CD4-positive, alpha-beta memory T cell (primary cell): ENCODE results near the gene ERICH4. TPM values are rescaled to one million over a fixed set of nuclear protein-coding genes. Genes with fewer than 3 reads are reported as not detected.
"Not testable (repeated sequence)": the region's sequence is repeated elsewhere in the genome, so short reads cannot be mapped to it uniquely, and the experiment has no call there.

ENCODE experiments used
- CTCF ChIA-PET: fragments of 350-600 bp; sonication (Branson Sonifier 250); formaldehyde crosslinking; loops from one replicate; lab custom pipeline; 2021; ENCODE audit warnings: inconsistent platforms; ENCODE audit not compliant: partially characterized antibody; lab: Charles Lee
- POLR2A ChIA-PET: fragments of 350-600 bp; sonication (Branson Sonifier 250); formaldehyde crosslinking; loops from one replicate; lab custom pipeline; 2021; ENCODE audit not compliant: partially characterized antibody; lab: Charles Lee
- DNase-seq, 5 donors: peaks; one replicate each; pipeline versions ENCODE4 v3.0.0 to v3.0.0-alpha.2; 2020 to 2022; ENCODE audit warnings: mixed read lengths in 1 of 5
- H3K27ac ChIP-seq: one replicate; pipeline ENCODE4 v1.7.0; 2013; ENCODE audit warnings: low read depth, low read length
- H3K27me3 ChIP-seq: 2 replicates; pipeline ENCODE4 v1.7.0; 2013; ENCODE audit warnings: mild to moderate bottlenecking, low read length, moderate library complexity; ENCODE audit not compliant: insufficient read depth
- H3K36me3 ChIP-seq: 2 replicates; pipeline ENCODE4 v1.7.0; 2013; ENCODE audit warnings: mild to moderate bottlenecking, low read length, moderate library complexity; ENCODE audit not compliant: insufficient read depth
- H3K4me1 ChIP-seq: 2 replicates; pipeline ENCODE4 v1.7.0; 2013; ENCODE audit warnings: mild to moderate bottlenecking, low read length, moderate library complexity; ENCODE audit not compliant: insufficient read depth
- H3K4me3 ChIP-seq, 2 donors: one replicate each; pipeline ENCODE4 v1.7.0; 2013; ENCODE audit warnings: low read length in 2 of 2, mild to moderate bottlenecking in 1 of 2
- H3K9me3 ChIP-seq, 2 donors: one replicate each; pipeline ENCODE4 v1.7.0; 2013; ENCODE audit warnings: low read length in 2 of 2, control low read depth in 1 of 2; ENCODE audit not compliant: control insufficient read depth in 1 of 2
- H3K27ac Mint-ChIP-seq, 7 donors: one replicate each; pipeline ENCODE4 v1.8.0; 2020 to 2021; ENCODE audit warnings: mixed read lengths in 7 of 7, mild to moderate bottlenecking in 6 of 7, inconsistent platforms in 3 of 7, moderate library complexity in 3 of 7
- H3K27me3 Mint-ChIP-seq, 2 donors: one replicate each; pipeline ENCODE4 v1.8.0; 2020 to 2021; ENCODE audit warnings: mixed read lengths in 2 of 2
- H3K36me3 Mint-ChIP-seq, 2 donors: one replicate each; pipeline ENCODE4 v1.8.0; 2020 to 2021; ENCODE audit warnings: mixed read lengths in 2 of 2, inconsistent platforms in 1 of 2, mild to moderate bottlenecking in 1 of 2
- H3K4me1 Mint-ChIP-seq, 4 donors: one replicate each; pipeline ENCODE4 v1.8.0; 2020 to 2021; ENCODE audit warnings: mixed read lengths in 4 of 4, mild to moderate bottlenecking in 1 of 4
- H3K4me3 Mint-ChIP-seq, 8 donors: one replicate each; pipeline ENCODE4 v1.8.0; 2020 to 2021; ENCODE audit warnings: mixed read lengths in 8 of 8, mild to moderate bottlenecking in 7 of 8, moderate library complexity in 6 of 8, inconsistent platforms in 3 of 8
- H3K9me3 Mint-ChIP-seq, 8 donors: one replicate each; pipeline ENCODE4 v1.8.0; 2020 to 2021; ENCODE audit warnings: mixed read lengths in 8 of 8, mild to moderate bottlenecking in 5 of 8, inconsistent platforms in 3 of 8, moderate library complexity in 1 of 8
- intact Hi-C: fragments of 100-400 bp; cut with micrococcal nuclease; formaldehyde crosslinking; loops from one replicate; pipeline ENCODE4 v1.15.1; 2023
- polyA plus RNA-seq, 2 donors: library from polyadenylated mRNA; unstranded; fragments of 300-500 nt; fragmentation: Illumina TruSeq; gene quantifications; one replicate each; pipeline ENCODE4 v1.2.3, GENCODE V29; 2021
- total RNA-seq, 2 experiments: library from RNA; stranded (reverse); gene quantifications; one replicate each; pipeline ENCODE4 v1.2.3, GENCODE V29; 2021

ERICH4 gene
- total and polyA plus RNA-seq, 4 experiments from 2014 or later: not detected

DNA sequence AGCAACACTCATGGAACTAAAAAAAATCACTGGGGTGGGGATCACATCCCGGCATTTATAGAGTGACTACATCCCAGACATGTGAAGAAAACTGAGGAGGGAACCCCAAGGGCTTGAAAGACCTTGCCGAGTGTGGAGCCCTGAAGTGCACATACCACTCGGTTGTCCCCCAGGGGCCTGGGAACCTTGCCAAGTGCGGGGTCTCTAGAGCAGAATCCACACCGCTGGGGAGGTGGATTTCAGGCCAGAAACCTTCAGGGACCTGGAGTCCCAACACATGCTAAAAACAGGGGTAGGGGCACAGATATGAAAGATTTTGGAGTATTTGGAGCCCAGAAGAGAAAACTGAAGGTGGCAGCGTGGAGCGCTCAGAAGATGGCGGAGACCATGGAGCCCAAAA, 35.2 kb downstream of the ERICH4 start:
- Histone ChIP-seq H3K9me3 (no peaks in the 10 kb centered on the region), H3K27me3 (peaks cover 4% of the 10 kb centered on the region), H3K4me1 (no peaks in the 10 kb centered on the region), H3K36me3 (no peaks in the 10 kb centered on the region), H3K27ac (no peak overlapping the region), H3K4me3 (no peak overlapping the region)
- Mint-ChIP-seq H3K4me3 (no peak overlapping the region), H3K36me3 (no peaks in the 10 kb centered on the region), H3K27ac (no peak overlapping the region), H3K4me1 (no peaks in the 10 kb centered on the region), H3K9me3 (no peaks in the 10 kb centered on the region), H3K27me3 (peaks cover 22 to 44% of the 10 kb centered on the region in 2 donors)
- intact Hi-C loops: no loop called here
- ChIA-PET CTCF (no interaction called here), POLR2A (no interaction called here)
- DNase-seq: no peak

DNA sequence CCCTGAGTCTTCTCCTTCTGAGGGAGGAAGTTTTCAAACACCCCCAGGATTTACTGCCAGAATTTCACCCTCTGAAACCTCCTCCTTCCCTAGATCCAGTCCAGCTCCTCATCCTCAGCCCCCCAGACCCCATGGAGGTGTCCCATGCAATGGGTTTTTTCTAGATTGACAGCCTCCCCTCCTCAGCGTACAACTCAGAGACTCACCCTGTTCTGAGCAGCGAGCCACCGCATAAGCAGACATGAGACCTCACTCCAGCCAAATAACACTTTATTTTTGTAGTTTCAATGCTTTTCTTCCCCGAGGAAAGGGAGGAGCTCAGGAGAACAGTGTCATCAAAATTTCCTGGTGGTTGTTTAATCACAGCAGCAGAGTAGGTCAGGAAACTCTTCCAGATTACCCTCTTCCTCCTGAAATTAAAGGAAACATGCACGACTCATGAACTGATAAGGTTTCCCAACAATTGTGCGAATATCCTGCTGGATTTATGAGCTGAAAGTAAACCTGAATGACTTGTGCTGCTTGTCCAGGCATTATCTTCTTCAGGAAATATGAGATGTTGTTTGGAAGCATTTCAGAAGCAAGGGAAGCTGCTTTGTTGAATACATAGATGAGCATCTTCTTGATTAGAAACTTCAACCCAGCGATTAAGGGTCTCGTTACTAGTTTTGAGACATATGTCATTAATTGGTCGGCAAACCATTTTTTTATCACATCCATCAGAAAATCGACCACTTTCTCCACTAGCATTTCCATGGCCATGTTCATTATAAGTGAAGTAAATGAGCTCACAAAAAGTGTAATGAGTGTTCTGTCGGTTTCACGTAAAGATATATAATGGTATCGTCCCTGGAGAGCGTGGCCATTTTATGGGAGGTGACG, 36.2 kb downstream of the ERICH4 start:
- intact Hi-C loops: no loop called here
- no peak overlapping the region for H3K27ac ChIP-seq
- Mint-ChIP-seq H3K27ac (peak overlapping the region in 1 of 7 donors; percentile 70), H3K4me1 (no peaks in the 10 kb centered on the region), H3K27me3 (peaks cover 26 to 39% of the 10 kb centered on the region in 2 donors), H3K36me3 (no peaks in the 10 kb centered on the region), H3K9me3 (no peaks in the 10 kb centered on the region), H3K4me3 (no peak overlapping the region)
- DNase-seq: no peak
- CTCF ChIA-PET: interaction anchor here (0.6 kb wide), 1 partner anchor 27 kb away, joined by 4 read pairs; no protein-coding TSS in a partner anchor
- H3K27me3 ChIP-seq: no peaks in the 10 kb centered on the region
- H3K9me3 ChIP-seq: no peaks in the 10 kb centered on the region
- H3K36me3 ChIP-seq: no peaks in the 10 kb centered on the region
- H3K4me3 ChIP-seq: no peak overlapping the region
- H3K4me1 ChIP-seq: no peaks in the 10 kb centered on the region
- POLR2A ChIA-PET: no interaction called here

DNA sequence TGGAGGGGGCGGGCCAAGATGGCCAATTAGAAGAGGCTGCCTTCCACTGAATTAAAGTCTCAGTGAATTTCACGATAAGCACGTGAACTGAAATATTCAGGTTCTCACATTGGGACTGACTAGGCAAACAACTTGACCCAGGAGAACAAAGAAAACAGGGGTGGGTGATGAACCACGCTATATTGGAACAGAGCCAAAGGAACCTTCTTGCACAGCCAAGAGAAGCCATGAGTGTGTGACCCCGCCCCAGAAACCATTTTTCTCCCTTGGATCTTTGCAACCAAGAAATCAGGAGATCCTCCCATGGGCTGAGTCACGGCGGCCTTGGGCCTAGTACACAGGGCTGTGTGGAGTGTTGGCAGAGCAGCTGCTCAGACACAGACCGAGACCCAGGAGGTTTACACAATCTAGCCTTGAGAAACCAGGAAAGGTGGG, 36.8 kb downstream of the ERICH4 start:
- no peak overlapping the region for H3K27ac ChIP-seq
- ChIA-PET POLR2A (no interaction called here), CTCF (no interaction called here)
- Mint-ChIP-seq H3K9me3 (no peaks in the 10 kb centered on the region), H3K27me3 (peaks cover 30 to 36% of the 10 kb centered on the region in 2 donors), H3K27ac (no peak overlapping the region), H3K4me3 (no peak overlapping the region), H3K36me3 (no peaks in the 10 kb centered on the region), H3K4me1 (no peaks in the 10 kb centered on the region)
- no peak overlapping the region for H3K4me3 ChIP-seq
- H3K9me3 ChIP-seq: no peaks in the 10 kb centered on the region
- DNase-seq: no peak
- intact Hi-C loops: no loop called here
- H3K36me3 ChIP-seq: no peaks in the 10 kb centered on the region
- no peaks in the 10 kb centered on the region for H3K4me1 ChIP-seq
- no peaks in the 10 kb centered on the region for H3K27me3 ChIP-seq

DNA sequence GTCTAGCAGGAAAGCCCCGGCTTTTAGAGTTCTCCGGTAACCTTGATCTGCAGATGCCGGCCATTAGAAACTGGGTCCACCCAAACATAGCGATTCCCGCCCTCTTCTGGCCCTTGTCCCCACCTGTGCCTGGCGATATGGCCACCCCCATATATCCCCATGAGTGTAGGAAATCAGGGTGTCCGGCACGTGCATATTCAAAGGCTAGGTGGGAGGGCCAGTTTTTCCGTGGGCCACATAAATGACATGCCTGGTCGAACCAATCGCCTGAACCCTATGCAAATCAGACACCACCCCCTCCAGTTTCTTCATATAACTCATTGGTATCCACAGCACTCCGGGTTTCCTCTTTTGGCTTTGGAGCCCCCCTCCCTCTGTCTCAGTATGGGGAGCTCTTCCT, 37.4 kb downstream of the ERICH4 start:
- H3K27ac ChIP-seq: no peak overlapping the region
- H3K9me3 ChIP-seq: no peaks in the 10 kb centered on the region
- H3K4me1 ChIP-seq: no peaks in the 10 kb centered on the region
- intact Hi-C loops: no loop called here
- Mint-ChIP-seq H3K9me3 (no peaks in the 10 kb centered on the region), H3K4me3 (no peak overlapping the region), H3K27ac (no peak overlapping the region), H3K36me3 (no peaks in the 10 kb centered on the region), H3K27me3 (peaks cover 30 to 39% of the 10 kb centered on the region in 2 donors), H3K4me1 (no peaks in the 10 kb centered on the region)
- H3K4me3 ChIP-seq: no peak overlapping the region
- no peak for DNase-seq
- ChIA-PET POLR2A (no interaction called here), CTCF (no interaction called here)
- no peaks in the 10 kb centered on the region for H3K36me3 ChIP-seq
- no peaks in the 10 kb centered on the region for H3K27me3 ChIP-seq

DNA sequence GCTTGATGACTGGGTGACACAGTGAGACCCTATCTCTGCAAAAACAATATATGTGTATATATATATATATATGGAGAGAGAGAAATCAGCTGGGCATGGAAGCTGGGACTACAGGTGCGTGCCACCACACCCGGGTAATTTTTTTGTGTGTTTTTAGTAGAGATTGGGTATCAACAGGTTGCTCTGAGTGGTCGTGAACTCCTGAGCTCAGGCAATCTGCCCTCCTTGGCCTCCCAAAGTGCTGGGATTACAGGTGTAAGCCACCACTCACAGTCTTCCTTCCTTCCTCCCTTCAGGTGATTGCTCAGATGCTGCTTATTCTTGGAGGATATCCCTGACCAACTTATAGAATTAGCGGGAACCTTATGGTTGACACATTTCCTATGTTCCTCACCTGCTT, 41.9 kb downstream of the ERICH4 start:
- POLR2A ChIA-PET: no interaction called here
- intact Hi-C loops: no loop called here
- H3K36me3 Mint-ChIP-seq: no peaks in the 10 kb centered on the region
- H3K4me1 Mint-ChIP-seq: no peaks in the 10 kb centered on the region
- Histone ChIP-seq H3K4me1 (no peaks in the 10 kb centered on the region), H3K36me3 (no peaks in the 10 kb centered on the region), H3K4me3 (no peak overlapping the region), H3K27ac (no peak overlapping the region), H3K27me3 (no peaks in the 10 kb centered on the region), H3K9me3 (no peaks in the 10 kb centered on the region)
- CTCF ChIA-PET: no interaction called here
- H3K27ac Mint-ChIP-seq: no peak overlapping the region
- H3K4me3 Mint-ChIP-seq: no peak overlapping the region
- H3K27me3 Mint-ChIP-seq: peaks cover 28 to 46% of the 10 kb centered on the region in 2 donors
- no peak for DNase-seq
- peaks cover 0 to 13% (median 7%) of the 10 kb centered on the region in 8 donors for H3K9me3 Mint-ChIP-seq

DNA sequence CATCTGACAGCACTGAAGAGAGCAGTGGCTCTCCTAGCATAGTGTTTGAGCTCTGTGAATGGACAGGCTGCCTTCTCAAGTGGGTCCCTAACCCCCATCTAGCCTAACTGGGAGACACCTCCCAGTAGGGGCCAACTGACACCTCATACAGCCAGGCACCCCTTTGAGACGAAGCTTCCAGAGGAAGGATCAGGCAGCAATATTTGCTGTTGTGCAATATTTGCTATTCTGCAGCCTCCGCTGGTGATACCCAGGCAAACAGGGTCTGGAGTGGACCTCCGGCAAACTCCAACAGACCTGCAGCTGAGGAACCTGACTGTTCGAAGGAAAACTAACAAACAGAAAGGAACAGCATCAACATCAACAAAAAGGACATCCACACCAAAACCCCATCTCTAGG, 44.0 kb downstream of the ERICH4 start:
- H3K27ac ChIP-seq, H3K27me3 ChIP-seq, H3K4me3 ChIP-seq, H3K36me3 ChIP-seq, intact Hi-C loops, H3K27ac Mint-ChIP-seq, CTCF ChIA-PET, H3K4me1 ChIP-seq, H3K9me3 ChIP-seq, H3K4me3 Mint-ChIP-seq, H3K36me3 Mint-ChIP-seq, H3K4me1 Mint-ChIP-seq, DNase-seq: not testable (repeated sequence)
- POLR2A ChIA-PET: interaction anchor here (0.6 kb wide), 1 partner anchor 69 kb away, joined by 3 read pairs; no protein-coding TSS in a partner anchor
- Mint-ChIP-seq H3K9me3 (peaks cover 0 to 13% (median 7%) of the 10 kb centered on the region in 8 donors), H3K27me3 (peaks cover 26 to 32% of the 10 kb centered on the region in 2 donors)

DNA sequence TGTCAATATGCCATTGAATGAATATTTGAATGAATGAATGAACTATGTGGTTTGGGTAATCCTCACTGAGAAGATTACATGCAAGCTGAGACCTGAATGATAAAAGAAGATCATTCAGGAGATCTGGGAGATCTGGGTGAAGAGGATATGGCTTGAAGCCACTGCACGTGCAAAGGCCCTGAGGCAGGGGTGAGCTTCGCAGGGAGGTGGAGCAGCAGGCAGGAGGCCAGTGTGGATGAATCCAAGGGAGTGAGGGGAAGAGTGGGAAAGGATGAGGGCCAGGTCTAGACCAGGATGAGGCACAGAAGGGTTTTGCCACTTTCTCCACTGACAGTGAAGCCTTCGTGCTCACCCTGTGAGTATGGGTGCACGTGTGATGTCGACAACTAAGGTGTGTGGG, 49.9 kb downstream of the ERICH4 start:
- H3K27ac ChIP-seq: no peak overlapping the region
- POLR2A ChIA-PET: no interaction called here
- Mint-ChIP-seq H3K4me1 (no peaks in the 10 kb centered on the region), H3K36me3 (no peaks in the 10 kb centered on the region), H3K27ac (peak overlapping the region in 1 of 7 donors; percentile 79), H3K4me3 (no peak overlapping the region), H3K9me3 (no peaks in the 10 kb centered on the region), H3K27me3 (peaks cover 2 to 10% of the 10 kb centered on the region in 2 donors)
- no peaks in the 10 kb centered on the region for H3K4me1 ChIP-seq
- no peaks in the 10 kb centered on the region for H3K9me3 ChIP-seq
- CTCF ChIA-PET: no interaction called here
- no peak overlapping the region for H3K4me3 ChIP-seq
- intact Hi-C loops: no loop called here
- H3K36me3 ChIP-seq: no peaks in the 10 kb centered on the region
- H3K27me3 ChIP-seq: no peaks in the 10 kb centered on the region
- no peak for DNase-seq
